HS-27A (cell line): Measurements from ENCODE around the gene REC8.

ENCODE experiments used
- DNase-seq: peaks from one replicate; pipeline ENCODE4 v3.0.0-alpha.2; 2012; ENCODE audit warnings: low read depth, missing footprints

Gene REC8

DNA sequence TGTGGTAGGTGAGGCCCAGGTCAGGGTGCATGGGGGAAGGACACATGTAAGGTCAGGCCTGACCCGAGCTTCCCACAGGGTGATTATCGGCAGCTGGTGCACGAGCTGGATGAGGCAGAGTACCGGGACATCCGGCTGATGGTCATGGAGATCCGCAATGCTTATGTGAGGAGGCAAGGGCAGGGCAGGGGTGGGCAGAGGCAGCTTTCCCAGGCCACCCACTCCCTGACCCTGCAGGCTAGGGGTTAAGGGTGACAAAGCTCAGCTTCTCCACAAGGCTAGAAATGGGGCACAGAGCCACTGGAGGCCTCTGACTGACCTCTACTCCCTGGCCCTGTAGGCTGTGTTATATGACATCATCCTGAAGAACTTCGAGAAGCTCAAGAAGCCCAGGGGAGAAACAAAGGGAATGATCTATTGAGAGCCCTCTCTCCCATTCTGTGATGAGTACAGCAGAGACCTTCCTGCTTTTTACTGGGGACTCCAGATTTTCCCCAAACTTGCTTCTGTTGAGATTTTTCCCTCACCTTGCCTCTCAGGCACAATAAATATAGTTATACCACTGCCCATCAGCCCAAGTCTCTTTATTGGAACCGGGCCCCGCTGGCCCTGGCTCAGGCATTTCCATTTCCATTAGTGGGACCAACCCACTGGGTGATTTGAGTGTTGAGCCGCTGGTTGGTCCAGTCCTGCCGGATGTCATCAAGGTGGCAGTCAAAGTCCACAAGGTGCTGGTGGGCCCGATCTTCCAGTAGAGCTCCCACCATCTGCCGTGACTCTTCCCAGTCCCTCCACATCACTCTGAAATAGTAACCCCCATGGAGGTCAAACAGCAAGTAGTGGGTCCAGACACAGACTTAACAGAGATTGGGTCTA lies 33.2 kb upstream of the REC8 start:
- DNase-seq = no peak

DNA sequence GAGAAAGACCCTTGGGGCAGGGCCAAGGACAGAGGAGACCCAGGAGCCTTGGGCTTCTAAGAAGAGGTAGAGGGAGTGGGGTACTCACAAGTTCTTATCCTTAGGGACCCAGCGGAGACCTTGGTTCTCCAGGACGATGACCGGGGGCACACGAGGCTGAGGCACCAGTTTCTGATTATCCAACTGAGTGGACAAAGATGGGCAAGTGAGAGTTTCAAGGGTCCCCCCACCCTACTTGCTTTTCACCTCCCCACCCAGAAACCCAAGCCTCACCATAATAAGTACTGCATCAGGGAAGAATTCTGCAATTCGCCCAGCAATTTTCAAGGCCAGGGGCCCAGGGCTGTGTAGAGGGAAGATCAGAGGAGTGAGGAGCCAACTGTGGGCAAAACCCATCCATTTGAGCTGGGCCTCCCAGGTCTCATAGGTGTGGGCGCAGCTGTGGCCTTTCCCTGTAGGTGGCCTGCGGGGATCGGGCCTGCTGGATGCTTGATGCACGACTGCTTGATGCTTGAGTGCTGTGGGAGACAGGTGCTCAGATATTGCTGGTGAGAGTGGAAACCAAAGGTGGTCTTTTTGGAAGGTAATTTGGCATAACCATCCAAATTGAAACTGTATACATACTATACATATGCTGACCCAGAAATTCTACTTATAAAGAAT lies 32.5 kb upstream of the REC8 start:
- no peak for DNase-seq

DNA sequence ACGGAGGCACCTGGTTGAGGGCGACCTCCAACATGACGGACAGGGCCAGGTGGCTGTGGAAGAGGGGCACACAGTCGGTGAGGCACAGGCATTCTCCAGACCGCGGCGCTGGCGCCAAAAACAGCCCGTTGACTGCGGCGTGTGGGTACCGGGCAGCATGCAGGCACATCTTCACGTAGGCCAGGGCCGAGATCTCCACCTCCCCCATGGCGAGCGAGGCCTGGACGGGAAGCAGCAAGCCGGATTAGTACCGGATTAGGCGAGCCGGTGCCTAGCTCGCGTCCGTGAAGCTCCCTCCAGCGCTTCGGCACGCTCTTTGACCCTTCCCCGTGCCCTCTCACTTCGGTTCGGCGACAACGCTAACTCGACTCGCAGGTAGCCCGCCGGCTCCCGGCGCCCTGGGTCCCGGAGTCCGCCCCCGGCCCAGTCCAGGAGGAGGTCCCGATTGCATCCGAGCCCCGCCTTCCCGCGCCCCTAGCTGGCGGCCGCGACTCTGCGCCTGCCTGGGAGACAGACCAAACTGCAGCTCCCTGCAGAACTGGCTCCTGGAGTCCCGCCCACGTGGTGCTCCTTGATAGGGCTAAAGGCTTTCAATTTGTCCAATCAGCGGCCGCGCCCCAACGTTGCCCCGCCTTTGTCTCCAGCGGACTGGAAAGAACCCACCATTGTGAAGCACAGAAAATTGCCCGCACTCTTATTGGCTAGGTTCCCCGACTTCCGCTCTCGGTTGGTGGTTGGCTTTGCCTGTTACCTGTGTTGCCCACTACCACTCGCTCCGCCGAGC lies 30.6 kb upstream of the REC8 start, which contains the start of gene EMC9:
TSS of gene EMC9 (minus strand) at position 495 of the 784 bp plus-strand sequence. CDS start at position 208, 287 bp downstream.
- peak; percentile 95 for DNase-seq

DNA sequence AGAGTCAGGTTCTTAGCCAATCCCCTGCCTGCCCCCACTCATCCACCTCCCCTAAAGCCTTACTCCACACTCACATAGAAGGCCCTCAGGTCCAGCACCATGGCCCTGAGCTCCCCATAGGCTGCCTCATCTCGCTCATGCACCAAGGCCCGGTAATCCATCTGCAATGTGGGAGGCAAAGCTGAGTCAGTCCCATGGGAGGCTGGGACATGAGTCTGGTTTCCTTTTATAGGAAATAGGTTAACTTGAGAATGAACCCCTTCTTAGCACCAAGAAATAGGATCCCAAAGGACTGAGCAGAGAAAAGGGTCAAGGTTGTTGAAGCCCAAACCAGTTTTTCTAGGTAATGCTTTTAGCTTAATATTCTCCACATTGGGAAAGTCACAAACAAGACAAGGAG lies 28.4 kb upstream of the REC8 start:
- no peak for DNase-seq

DNA sequence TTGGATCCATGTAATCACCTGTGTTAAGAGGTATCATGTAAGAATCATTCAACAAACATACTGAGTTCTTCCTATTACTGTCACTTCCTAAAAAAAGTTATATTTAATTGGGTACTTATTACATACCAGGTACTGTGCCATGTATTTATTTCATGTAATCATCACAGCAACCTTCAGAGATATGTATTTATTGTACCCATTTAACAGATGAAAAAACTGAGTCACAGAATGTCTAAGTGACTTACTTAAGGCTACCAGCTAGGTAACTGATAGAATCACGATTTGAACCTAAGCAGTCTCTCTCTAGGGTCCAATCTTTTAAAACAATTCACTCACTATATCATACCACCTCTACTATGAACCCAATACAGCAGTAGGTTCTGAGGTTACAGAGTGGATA lies 27.4 kb upstream of the REC8 start:
- no peak for DNase-seq

DNA sequence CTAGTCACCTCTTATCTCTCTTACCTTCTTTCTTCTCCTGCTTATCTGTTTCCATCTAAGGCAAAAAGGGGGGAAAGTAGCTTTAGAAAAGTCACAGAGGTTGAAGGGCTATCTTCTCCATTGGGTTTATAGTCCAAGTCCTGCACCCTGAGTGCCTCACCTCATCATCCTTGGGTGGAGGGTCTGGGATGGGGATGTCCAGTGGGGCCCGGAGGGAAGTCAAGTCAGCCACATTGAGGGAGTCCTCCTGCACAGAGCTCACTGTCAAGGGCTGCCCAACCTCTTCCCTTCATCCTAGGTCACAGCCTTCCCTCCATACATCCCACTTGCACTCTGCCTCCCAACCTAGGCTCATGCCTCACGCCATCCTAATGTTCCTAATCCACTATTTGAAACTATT lies 26.7 kb upstream of the REC8 start:
- DNase-seq = no peak

DNA sequence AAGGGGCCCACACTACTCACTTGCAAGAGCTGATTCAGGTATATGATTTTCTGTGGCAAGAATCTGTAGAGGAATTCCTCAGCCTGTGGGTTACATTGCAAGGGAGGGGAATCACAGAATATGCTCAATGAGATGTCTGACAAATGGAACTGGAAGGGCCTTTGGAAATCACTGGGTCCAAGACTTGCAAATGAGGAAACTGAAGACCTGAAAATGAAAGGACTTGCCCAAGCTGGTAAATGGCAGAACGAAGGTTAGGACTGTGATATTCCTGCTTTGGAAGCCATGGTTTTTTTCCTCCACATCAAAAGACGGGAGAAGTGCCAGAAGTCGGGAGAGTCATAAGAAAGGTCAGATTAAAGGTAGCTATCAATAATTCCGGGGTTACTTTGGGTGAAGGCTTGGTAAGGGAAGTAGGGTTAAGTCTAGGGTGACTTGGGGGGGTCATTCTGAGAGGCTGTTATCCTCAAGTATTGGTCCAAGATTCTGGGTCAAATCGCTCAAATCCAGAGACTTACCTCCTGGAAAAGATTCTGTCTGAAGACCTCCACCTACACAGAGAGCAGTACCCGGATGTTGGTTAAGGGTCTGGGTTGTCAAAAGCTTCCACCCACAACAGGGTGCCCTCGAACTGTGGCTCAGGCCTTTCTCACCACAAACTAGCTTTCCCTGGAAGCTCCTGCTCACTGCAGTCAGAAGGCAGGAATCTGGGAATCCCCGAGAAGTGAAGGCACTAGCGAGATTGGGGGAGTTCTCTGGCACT lies 26.0 kb upstream of the REC8 start:
- peak; percentile 59 for DNase-seq

DNA sequence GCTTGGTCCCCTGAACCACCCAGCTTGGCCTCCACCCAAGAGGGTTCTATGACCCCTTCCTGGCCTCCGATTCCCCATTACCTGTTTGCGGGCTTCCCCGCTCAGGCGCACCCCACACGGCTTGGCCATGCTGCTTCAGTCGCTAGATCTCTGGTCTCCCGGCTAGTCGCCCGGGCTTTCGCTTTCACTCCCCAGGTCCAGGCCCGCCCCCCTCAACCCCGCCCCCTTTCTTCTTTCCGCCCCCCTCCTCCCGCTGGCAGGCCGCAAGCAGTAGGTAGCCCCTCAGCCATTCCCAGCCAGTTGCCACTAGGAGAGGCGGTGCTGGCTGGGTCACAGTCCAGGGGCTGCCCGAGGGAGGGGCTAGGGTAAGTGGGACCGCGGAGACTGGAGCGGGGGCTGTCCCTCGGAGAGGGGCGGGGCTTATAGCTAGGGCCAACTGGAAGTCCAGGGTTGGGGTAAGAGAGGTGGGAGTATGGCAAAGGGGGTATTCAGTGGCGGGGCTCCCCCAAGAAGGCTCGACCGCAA lies 25.4 kb upstream of the REC8 start, which contains the start of gene PSME2:
TSS of gene PSME2 (minus strand) at position 158 of the 525 bp plus-strand sequence. CDS start at position 129, 29 bp downstream.
- peak; percentile 88 for DNase-seq

DNA sequence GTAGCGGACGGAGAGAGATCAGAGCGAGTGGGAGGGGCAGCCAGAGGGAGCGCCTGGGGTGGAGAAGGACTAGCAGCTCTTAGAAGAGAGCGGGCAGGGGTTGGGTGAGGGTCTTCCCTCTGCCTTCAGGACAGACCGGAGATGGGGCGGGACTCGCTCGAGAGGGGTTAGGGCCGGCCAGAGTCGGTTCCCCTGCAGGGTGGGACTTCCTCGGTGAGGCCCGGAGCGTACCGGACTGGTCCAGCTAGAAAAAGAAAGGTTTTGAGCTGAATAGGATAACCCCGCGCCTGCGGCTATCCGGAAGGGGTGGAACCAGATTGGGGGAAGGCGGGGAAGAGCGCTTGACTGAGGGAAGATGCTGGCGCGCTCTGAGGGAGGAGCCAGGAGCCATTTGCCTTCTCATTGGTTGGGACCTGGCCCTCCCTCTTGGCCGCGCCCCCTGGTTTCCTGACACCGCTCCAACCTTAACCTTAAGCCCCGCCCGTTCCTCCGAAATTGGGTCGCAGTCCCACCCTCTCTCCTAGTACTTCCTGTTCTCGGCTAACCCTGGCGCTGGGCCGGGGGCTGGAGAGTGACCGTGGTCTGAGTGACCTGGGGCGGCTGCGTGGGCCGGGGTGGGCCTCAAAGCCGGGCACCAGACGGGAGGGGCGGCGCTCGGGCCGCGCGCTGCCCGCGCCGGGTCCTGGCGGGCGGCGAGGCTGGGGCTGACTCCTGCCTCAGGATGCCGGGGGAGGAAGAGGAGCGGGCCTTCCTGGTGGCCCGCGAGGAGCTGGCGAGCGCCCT lies 24.7 kb upstream of the REC8 start, which contains the start of gene RNF31:
TSS of gene RNF31 (plus strand) at position 521 of the 783 bp plus-strand sequence. CDS start at position 722, 201 bp downstream.
- peak; percentile 96 for DNase-seq

DNA sequence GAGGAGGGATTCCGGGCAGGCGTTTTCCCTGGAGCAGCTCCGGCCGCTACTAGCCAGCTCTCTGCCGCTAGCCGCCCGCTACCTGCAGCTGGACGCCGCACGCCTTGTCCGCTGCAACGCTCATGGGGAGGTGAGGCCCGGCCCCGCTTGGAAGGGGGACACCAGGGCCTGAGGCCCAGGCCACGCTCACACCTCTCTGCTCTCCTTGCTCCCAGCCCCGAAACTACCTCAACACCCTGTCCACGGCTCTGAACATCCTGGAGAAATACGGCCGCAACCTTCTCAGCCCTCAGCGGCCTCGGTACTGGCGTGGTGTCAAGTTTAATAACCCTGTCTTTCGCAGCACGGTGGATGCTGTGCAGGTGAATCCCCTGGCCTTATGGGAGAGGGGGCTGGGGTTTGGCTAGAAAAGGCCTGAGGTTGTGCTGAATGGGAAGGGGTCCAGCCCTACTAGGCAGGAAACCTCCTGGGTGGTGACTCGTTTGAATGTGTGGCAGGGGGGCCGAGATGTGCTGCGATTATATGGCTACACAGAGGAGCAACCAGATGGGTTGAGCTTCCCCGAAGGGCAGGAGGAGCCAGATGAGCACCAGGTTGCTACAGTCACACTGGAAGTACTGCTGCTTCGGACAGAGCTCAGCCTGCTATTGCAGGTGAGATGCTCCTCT lies 24.0 kb upstream of the REC8 start:
- DNase-seq = no peak

DNA sequence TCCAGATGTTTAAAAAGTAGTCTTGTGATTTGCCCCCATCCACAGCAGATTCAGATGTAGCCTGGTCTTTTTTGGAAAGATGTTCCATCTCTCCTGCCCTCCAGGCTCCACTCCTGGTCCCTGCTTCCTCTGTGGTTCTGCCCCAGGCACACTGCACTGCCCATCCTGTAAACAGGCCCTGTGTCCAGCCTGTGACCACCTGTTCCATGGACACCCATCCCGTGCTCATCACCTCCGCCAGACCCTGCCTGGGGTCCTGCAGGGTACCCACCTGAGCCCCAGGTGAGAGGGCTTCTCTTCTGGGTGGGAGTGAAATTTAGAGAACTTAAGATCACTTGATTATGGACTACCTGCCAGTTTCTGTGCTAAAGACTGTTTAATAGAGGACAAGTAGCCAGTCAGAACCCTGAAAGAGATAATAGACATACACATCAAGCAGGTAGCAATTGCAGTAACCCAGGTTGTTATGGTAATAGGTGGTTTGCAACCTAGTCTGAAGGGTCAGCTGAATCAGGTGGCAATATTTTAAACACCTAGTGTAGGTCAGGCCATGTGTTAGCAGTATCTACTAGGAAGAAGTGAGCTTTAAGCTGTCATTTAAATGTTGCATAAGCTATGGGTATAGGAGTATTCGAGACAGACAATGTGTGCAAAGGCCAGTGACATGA lies 22.4 kb upstream of the REC8 start:
- DNase-seq = no peak

DNA sequence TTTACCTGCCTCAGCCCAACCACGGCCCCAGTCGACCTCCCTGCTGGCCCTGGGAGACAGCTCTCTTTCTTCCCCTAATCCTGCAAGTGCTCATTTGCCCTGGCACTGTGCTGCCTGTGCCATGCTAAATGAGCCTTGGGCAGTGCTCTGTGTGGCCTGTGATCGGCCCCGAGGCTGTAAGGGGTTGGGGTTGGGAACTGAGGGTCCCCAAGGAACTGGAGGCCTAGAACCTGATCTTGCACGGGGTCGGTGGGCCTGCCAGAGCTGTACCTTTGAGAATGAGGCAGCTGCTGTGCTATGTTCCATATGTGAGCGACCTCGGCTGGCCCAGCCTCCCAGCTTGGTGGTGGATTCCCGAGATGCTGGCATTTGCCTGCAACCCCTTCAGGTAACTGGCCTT lies 21.8 kb upstream of the REC8 start:
- DNase-seq = no peak

DNA sequence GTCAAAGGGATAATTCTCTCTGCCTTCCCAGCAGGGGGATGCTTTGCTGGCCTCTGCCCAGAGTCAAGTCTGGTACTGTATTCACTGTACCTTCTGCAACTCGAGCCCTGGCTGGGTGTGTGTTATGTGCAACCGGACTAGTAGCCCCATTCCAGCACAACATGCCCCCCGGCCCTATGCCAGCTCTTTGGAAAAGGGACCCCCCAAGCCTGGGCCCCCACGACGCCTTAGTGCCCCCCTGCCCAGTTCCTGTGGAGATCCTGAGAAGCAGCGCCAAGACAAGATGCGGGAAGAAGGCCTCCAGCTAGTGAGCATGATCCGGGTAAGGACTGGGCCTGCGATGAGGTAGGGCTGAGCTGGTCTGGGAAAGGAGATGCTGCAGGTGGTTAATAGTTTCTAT lies 21.3 kb upstream of the REC8 start:
- DNase-seq = no peak

DNA sequence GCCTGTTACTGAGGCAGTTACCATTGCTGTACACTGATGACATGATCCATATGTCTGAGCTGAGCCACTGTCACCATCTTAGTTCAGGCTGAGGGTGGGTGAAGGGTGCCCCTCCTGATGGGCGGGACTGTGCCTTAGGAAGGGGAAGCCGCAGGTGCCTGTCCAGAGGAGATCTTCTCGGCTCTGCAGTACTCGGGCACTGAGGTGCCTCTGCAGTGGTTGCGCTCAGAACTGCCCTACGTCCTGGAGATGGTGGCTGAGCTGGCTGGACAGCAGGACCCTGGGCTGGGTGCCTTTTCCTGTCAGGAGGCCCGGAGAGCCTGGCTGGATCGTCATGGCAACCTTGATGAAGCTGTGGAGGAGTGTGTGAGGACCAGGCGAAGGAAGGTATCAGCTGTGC lies 20.9 kb upstream of the REC8 start:
- DNase-seq = no peak

DNA sequence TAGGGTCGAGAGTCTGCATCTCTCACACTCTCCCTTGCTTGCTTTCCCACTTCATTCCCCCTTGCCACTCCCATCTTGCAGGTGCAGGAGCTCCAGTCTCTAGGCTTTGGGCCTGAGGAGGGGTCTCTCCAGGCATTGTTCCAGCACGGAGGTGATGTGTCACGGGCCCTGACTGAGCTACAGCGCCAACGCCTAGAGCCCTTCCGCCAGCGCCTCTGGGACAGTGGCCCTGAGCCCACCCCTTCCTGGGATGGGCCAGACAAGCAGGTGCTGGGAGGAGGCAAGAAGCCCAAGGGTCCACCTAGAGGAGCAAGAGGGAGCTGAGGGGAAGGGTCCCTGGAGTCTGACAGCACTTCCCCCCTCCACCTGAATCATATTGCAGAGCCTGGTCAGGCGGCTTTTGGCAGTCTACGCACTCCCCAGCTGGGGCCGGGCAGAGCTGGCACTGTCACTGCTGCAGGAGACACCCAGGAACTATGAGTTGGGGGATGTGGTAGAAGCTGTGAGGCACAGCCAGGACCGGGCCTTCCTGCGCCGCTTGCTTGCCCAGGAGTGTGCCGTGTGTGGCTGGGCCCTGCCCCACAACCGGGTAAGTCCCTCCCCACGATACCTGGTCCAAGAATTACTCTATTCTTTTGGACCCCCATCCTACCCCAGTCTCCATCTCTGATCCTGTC lies 20.3 kb upstream of the REC8 start:
- DNase-seq = no peak

DNA sequence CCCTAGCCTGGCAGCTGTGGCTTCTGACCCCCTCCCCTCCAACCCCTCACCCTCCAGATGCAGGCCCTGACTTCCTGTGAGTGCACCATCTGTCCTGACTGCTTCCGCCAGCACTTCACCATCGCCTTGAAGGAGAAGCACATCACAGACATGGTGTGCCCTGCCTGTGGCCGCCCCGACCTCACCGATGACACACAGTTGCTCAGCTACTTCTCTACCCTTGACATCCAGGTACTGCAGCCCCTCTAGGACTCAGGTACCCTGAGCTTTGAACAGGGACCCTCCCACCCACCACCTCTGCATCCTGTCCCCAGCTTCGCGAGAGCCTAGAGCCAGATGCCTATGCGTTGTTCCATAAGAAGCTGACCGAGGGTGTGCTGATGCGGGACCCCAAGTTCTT lies 16.8 kb upstream of the REC8 start:
- DNase-seq = no peak

DNA sequence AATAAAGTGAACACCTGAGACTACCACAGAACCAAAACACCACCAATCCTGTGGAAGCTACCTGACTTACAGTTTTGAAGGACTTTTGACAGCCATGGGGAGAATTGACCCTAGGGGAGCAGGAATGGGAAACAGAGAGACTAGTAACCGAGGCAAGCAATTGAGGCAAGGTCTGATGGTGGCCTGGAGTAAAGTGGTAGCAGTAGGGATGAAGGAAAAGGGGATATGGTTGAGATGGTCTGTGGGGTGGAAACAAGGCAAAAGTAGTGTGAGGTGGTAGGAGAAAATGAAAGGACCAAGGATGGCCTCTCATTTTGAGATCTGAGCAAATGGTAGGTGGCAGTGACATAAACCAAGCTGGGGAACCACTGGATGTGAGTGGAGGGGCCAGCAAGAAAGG lies 15.0 kb upstream of the REC8 start:
- DNase-seq = no peak

DNA sequence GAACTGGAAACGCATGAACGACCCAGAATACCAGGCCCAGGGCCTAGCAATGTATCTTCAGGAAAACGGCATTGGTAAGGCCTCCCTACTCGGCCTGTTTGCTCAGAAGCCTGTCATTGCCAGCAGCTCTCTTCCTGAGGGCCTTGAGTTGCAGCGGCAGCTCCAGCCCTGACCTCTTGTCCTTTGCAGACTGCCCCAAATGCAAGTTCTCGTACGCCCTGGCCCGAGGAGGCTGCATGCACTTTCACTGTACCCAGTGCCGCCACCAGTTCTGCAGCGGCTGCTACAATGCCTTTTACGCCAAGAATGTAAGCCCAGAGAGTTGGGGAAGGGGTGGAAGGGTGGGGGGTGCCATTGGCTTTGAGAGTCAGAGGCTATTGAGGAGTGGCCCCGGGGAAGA lies 14.5 kb upstream of the REC8 start:
- no peak for DNase-seq
